HT1080 (cell line): ENCODE data around the gene SEC11A. TPM values are rescaled to one million over a fixed set of nuclear protein-coding genes. Genes with fewer than 3 reads are reported as not detected.
"Not testable (repeated sequence)": the region's sequence is repeated elsewhere in the genome, so short reads cannot be mapped to it uniquely, and the experiment has no call there.

Experiments
- DNase-seq: peaks from one replicate; pipeline ENCODE4 v3.0.0-alpha.2; 2015; ENCODE audit warnings: low read depth
- total RNA-seq: library from RNA; depleted of rRNA; stranded (reverse); fragments of >200 nt; shearing (Covaris generic); gene quantifications from 2 replicates; pipeline ENCODE4 v1.2.3, GENCODE V29; 2014; rRNA removed

The SEC11A gene
- total RNA-seq, 1 experiment from 2014 or later = 185 TPM

DNA sequence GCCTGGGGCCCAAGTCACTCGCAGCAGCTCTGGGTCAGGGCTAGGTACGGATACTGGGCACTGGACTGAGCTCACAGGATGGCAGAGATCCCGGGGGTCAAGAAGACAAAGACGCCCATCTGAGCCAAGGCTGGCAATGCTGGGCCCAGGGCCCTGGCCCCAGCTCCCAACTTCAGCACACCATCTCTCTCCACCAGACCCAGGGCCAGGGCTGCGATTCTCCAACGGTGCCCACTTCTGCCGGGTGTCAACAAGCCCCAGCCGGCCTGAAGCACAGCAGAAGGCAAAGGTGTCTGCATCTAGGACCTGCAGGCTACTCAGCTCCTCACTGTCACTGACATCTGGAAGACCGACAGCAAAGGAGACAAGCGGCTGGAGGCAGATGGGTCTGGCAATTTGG lies 70.4 kb downstream of the SEC11A start:
- no peak for DNase-seq

DNA sequence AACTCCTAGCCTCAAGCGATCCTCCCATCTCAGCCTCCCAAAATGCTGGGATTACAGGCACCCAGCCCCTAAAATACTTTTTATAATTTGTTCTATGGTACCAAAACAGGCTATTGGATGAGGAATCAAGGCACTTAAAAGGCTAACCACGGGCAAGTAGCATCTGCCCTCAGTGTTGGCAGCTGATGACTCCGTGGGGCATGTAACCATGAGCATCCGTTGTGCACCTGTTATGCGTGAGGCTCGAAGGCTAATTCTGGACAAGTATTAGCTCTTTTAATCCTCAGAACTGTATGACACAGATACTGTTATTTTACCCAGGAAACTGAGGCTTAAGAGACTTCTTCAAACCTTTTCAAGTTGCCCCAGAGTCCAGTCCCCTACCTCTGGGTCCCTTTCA lies 72.1 kb downstream of the SEC11A start:
- no peak for DNase-seq

DNA sequence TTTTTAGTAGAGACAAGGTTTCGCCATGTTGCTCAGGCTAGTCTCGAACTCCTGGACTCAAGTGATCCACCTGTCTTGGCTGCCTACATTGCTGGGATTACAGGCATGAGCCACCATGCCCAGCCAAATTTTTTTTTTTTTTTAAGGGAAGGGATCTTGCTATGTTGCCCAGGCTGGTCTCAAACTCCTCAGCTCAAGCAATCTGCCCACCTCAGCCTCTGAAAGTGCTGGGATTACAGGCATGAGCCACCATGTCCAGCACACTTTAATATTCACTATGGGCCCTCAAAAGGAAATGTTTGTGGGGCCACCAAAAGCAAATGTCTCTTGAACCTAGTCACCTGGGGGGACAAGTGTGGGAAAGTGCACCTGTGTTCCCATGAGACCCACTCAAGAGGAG lies 73.3 kb downstream of the SEC11A start:
- DNase-seq = not testable (repeated sequence)

DNA sequence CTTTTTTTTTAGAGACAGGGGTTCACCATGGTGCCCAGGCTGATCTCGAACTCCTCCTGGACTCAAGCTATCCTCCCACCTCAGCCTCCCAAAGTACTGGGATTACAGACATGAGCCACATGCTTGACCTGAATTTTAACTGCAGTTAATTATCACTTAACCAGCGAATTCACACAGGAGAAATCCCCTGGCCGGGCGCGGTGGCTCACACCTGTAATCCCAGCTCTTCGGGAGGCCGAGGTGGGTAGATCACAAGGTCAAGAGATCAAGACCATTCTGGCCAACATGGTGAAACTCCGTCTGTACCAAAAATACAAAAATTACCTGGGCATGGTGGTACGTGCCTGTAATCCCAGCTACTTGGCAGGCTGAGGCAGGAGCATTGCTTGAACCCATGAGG lies 74.1 kb downstream of the SEC11A start:
- DNase-seq = not testable (repeated sequence)

DNA sequence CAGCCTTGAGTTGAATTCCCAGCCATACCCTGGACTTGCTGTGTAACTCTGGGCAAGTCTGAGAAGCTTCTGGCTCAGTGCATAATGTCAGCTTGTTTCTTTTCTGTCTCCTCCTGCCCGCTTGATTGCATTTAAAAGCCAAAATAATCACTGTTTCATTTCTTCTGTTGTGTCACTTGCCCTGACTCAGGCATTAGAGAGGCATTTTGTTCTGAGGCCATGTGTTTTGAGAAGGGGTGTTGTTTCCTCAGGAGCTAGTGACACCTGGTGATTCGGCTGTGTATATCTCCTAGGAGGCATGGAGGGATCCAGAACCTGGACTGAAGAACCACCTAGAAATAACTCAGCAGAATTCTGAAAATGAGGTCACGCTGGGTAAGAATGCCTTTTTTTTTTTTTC lies 77.8 kb downstream of the SEC11A start:
- peak; percentile 48 for DNase-seq

DNA sequence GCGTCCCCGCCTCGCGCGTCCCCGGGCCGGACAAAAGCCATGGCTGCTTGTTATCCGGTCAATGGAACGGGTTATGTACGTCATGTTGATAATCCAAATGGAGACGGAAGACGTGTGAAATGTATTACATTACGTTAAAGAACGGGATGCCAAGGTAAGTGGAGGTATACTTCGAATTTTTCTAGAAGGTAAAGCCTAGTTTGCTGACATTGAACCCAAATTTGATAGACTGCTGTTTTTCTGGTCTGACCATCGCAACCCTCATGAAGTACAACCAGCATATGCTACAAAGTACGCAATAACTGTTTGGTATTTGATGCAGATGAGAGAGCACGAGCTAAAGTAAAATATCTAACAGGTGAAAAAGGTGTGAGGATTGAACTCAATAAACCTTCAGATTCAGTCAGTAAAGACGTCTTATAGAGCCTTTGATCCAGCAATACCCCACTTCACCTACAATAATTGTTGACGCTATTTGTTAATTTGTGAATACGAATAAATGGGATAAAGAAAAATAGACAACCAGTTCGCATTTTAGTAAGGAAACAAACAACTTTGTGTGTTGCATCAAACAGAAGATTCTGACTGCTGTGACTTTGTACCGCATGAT lies 81.6 kb downstream of the SEC11A start:
- no peak for DNase-seq

DNA sequence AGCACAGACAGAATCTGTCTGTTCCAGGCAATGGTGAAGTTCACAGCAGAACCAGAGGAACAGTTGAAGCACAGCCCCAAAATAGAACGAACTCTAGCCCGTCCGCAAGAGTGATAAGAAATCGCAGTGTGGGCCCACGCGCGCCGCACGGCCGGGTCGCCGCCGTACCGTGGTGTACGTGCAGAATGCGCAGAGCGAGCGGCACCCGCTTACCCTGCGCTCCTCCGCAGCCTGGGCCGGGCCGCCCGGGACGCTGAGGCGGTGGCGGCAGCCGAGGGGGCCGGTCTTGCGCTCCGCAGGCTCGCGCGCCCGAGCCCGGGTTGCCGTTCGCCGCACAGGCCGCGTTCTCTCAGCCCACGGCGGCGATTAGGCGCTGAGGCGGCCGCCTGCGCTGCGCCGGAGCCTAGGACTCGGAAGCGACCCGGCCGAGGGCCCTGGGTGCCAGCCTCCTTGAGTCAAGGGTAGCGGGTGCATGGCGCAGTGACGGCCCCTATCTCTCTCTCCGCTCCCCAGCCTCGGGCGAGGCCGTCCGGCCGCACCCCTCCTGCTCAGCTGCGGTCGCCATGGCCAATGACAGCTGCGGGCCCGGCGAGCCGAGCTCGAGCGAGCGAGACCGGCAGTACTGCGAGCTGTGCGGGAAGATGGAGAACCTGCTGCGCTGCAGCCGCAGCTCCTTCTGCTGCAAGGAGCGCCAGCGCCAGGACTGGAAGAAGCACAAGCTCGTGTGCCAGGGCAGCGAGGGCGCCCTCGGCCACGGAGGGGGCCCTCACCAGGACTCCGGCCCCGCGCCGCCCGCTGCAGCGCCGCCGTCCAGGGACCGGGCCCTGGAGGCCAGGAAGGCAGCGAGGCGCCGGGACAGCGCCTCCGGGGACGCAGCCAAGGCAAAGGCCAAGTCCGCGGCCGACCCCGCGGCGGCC lies 82.4 kb downstream of the SEC11A start:
- peak; percentile 23 for DNase-seq

DNA sequence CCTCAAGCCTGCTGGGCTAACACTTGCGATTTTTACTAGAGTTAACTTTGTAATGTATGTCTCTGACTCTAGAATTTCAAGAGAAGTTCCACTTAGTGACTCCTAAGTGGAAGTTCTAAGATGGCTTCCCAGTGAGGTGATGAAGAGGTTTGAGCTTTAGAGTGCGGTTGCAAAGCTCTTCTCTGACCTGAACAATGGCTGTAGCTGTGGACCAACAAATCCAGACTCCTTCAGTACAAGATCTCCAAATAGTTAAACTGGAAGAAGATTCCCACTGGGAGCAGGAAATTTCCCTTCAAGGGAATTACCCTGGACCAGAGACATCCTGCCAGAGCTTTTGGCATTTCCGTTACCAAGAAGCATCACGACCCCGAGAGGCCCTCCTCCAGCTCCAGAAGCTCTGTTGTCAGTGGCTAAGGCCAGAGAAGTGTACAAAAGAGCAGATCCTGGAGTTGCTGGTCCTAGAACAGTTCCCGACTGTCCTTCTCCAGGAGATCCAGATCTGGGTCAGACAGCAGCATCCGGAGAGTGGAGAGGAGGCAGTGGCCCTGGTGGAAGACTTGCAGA lies 84.2 kb downstream of the SEC11A start:
- DNase-seq = peak; percentile 37

DNA sequence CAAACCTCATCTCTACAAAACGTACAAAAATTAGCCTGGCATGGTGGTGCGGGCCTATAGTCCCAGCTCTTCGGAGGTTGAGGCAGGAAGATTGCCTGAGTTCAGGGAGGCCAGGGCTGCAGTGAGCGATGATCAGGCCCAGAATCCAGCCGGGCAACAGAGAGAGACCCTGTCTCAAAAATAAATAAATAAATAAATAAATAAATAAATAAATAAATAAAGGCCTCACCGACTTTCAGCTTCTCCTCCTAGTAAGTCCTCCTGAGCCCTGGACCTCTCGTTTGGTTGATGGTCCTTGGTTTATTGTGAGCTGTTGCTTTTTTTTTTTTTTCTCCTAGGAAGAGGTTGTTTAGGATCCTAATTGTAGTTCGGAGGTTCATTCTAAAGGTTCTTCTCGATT lies 86.9 kb downstream of the SEC11A start:
- no peak for DNase-seq

DNA sequence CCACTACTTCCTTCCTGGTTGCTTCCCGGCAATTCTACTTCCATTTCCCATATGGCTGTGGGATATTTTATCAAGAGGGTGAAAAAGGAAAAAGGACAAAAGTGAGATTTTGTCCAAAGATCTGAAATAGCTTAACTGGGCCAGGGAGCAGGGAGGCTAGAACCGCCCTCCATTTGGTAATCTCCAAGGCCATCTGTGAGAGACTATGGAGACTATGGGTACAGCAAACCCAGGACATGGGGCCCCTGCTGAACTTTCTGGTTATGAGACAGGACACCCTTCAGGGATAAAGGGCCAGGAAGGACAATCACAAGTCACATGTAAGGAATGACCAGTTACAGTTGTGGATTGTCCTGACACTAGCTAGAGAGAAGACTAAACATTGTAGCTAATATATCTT lies 90.8 kb downstream of the SEC11A start:
- DNase-seq = no peak

DNA sequence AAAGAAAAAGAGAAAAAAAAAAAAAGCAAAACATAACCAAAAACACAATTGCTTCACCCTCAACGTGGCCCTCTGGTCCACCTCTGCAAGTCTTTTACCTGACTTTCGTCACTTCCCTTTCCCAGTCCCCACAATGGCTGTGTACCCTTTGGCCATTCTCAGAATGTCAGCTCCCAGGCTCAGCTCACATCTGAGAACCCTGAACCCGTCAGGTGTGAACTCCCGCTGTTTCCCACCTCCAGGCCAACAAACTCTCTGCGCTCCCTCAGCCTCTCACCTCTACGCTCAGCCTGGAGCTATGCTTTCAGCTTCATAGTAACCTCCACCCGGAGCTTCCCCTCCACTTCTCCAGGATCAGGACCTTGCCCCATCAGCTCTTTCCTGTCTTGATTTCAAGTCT lies 91.6 kb downstream of the SEC11A start:
- DNase-seq = no peak

DNA sequence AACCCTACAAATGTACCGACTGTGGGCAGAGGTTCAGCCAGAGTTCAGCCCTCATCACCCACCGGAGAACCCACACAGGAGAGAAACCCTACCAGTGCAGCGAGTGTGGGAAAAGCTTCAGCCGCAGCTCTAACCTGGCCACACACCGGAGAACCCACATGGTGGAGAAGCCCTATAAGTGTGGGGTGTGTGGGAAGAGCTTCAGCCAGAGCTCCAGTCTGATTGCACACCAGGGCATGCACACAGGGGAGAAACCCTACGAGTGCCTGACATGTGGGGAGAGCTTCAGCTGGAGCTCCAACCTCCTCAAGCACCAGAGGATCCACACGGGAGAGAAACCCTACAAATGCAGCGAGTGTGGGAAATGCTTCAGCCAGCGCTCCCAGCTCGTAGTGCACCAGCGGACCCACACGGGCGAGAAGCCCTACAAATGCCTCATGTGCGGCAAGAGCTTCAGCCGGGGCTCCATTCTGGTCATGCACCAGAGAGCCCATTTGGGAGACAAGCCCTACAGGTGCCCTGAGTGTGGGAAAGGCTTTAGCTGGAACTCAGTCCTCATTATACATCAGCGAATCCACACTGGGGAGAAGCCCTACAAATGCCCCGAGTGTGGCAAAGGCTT lies 94.5 kb downstream of the SEC11A start:
- no peak for DNase-seq

DNA sequence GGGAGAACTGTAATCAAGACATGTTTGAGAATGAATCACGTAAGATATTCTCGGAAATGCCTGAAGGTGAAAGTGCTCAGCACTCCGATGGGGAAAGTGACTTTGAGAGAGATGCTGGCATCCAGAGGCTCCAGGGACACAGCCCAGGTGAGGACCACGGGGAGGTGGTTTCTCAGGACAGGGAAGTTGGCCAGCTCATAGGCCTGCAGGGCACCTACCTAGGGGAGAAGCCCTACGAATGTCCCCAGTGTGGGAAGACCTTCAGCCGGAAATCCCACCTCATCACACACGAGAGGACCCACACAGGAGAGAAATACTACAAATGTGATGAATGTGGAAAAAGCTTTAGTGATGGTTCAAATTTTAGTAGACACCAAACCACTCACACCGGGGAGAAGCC lies 95.3 kb downstream of the SEC11A start:
- no peak for DNase-seq

Other genes with a start within 250 kb of the SEC11A start
- gene ZSCAN2, start 115.1 kb downstream of the SEC11A start, total RNA-seq = 6.8 and 12.7 TPM in 2 replicates
- 28.5 and 29.1 TPM in 2 replicates for gene WDR73, start 61.9 kb downstream of the SEC11A start, total RNA-seq
- 11.0 and 19.0 TPM in 2 replicates for gene NMB, start 57.9 kb downstream of the SEC11A start, total RNA-seq
- 11.4 and 15.8 TPM in 2 replicates for gene ZNF592, start 32.5 kb upstream of the SEC11A start, total RNA-seq
- gene ALPK3, start 101.2 kb upstream of the SEC11A start, total RNA-seq = 0.02 and 0.03 TPM in 2 replicates
- gene SLC28A1, start 168.5 kb upstream of the SEC11A start, total RNA-seq = not detected in 2 replicates